Fibroblast of villous mesenchyme (primary cell): ENCODE results near the gene PCDHGA1. TPM values are rescaled to one million over a fixed set of nuclear protein-coding genes. Genes with fewer than 3 reads are reported as not detected.

Experiments
- DNase-seq: peaks from one replicate; pipeline ENCODE4 v3.0.0-alpha.2; 2010; ENCODE audit warnings: low read depth
- H3K4me3 ChIP-seq: 2 replicates; pipeline ENCODE4 v1.5.1; 2011; ENCODE audit warnings: low read depth, mild to moderate bottlenecking, low read length
- total RNA-seq: library from RNA; depleted of rRNA; stranded (reverse); fragments of >200 nt; gene quantifications from 2 replicates; pipeline ENCODE4 v1.2.3, GENCODE V29; 2012
- TF ChIP-seq, protein P1 (sequence below): IDR thresholded peaks from 2 replicates; pipeline ENCODE4 v1.5.1; 2012; ENCODE audit warnings: low read depth, mild to moderate bottlenecking, low read length; ENCODE audit not compliant: insufficient read depth

PCDHGA1 gene
- total RNA-seq, 1 donor = 0.86 TPM

DNA sequence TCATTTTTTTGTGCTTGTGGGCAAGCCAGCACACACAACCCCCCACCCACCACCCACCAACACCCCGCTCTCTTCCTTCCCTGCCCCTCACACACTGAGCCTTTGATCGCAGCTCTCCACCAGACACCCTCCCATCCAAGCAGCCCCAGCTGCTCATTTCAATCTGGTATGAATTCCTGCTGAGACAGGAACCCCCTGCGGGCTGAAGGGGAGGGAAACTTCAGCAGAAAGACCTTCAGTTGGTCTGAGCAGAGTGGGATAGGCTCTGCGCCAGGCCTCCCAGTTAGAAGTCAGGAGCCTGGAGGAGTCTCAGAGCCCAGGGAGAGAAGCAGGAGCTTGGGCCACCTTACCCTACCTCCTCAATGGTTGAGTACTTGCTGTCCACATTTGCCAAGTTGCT, 165.7 kb downstream of the PCDHGA1 start:
- DNase-seq = no peak
- TF ChIP-seq, protein P1, sequence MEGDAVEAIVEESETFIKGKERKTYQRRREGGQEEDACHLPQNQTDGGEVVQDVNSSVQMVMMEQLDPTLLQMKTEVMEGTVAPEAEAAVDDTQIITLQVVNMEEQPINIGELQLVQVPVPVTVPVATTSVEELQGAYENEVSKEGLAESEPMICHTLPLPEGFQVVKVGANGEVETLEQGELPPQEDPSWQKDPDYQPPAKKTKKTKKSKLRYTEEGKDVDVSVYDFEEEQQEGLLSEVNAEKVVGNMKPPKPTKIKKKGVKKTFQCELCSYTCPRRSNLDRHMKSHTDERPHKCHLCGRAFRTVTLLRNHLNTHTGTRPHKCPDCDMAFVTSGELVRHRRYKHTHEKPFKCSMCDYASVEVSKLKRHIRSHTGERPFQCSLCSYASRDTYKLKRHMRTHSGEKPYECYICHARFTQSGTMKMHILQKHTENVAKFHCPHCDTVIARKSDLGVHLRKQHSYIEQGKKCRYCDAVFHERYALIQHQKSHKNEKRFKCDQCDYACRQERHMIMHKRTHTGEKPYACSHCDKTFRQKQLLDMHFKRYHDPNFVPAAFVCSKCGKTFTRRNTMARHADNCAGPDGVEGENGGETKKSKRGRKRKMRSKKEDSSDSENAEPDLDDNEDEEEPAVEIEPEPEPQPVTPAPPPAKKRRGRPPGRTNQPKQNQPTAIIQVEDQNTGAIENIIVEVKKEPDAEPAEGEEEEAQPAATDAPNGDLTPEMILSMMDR = no peak
- no peak overlapping the region for H3K4me3 ChIP-seq

DNA sequence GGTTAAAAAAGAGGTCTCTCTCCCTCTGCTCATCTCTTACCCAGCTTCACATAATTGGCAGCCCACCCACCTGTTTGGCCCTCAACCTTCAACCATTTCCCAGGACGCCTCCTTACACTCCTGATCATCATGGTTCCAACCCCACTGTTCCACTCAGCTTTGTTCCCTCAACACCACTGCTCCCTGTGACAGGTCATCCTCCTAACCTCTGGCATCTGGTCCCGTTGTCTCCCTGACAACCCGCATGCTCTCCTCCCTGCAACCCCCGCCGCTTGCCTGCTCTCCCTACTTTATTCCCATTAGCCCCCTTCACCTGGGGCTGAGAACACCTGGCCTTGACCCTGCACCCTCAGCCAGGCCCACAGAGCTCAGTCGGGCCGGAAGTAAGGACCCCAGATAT, 171.4 kb downstream of the PCDHGA1 start:
- TF ChIP-seq, protein P1 = no peak
- no peak for DNase-seq
- no peak overlapping the region for H3K4me3 ChIP-seq

DNA sequence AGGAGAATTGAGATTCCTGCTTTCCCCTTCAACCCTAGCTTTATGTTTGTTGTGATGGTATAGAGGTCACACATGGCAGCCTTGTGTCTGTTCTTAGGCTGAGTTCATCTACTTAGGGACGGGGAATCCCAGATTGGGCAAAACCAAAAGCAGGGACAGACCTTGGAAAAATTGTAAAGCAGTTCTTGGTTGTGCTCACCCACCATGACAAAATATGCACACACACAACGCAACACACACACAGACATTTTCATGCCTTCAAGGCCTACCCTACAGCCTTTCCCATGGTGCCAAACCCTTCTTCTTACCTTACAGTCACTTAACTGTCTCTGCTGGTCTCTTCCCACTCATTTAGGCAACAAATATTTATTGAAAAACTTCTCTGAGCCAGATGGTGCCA, 173.4 kb downstream of the PCDHGA1 start:
- no peak for DNase-seq
- TF ChIP-seq, protein P1 = no peak
- no peak overlapping the region for H3K4me3 ChIP-seq

DNA sequence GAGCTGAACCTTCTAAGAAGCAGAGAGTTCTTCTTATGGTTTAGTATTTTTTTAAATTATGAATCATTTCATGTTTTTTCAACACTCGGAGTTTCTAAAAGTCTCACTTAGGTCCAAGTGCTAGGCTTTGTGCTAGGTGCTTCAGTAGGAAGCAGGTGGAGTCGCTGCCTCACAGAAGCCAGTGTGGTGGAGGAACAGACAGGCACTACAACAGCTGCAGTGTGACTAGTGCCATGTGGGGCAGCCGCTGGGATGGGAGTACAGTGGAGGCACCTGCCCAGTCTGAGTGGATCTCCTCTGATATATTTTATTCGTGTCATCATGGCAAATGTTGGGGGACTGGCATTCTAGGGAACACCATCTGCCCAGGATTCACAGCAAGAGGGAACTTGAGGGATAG, 173.9 kb downstream of the PCDHGA1 start:
- TF ChIP-seq, protein P1 = no peak
- DNase-seq = no peak
- no peak overlapping the region for H3K4me3 ChIP-seq

DNA sequence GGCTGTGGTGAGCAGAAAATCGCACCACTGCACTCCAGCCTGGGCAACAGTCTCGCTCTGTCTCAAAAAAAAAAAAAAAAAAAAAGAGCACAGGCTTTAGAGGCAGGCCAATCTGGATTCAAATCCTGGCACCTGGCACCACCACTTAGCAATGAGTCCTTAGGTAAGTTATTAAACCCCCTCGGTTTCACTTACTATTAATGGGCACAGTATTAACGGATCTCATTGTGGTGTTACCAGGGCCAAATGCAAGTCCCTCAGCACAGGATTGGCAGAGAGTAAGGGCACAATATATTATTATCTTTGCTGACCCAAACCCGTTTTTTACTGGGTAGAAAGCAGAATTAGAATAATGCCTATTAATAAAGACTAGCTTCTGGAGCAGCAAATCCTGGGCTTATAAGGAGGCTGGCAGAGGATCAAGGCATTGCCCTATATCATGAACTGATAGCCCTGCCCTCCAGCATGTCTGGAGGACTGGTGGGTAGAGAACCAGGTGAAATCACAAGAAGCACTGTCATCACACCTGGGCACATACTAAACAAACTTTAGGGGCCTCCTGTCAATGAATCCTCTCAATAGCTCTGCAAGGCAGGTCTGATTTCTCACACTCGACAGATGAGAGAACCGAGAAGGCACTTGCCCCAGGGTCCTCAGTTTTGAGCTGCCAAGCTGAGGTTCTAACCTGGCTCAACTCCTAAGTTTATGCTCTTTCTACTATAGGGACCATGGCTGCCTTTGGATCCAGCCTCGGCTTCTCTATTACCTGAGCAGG, 176.3 kb downstream of the PCDHGA1 start:
- TF ChIP-seq, protein P1 = no peak
- no peak for DNase-seq
- H3K4me3 ChIP-seq = no peak overlapping the region

DNA sequence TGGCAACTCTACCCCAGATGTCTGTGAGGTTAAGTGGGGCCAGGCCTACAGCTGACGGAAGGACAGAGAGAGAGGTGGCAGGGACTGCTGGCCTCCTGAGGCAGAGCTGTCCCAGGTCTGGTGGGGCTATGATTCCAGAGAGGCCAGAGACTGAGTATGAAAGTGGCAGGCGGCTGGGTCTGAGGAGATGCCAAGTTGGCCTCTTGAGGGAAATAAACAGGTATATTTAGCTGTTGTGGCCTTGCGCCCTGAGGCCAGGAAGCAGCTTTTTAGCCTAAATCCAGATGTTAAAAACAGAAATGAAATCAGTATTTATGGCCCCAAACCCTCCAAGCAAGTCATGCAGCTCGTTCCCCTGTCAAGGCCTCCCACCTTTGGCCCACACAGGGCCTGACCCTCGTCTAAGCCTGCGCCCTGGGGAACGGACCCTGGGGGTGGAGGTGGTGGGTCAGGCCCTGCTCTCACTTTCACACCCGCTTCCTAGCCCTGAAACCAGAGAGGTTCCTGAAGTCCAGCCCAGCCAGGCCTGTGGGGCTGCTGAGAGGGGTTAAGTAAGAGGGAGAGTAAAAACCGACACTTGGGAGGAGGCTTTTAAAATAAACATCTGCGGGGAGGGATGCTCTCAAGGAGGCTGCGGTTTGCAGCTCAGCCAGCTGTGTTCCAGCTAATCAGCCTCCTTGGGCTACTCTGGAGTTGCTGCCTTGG, 177.2 kb downstream of the PCDHGA1 start:
- peak; percentile 98 for DNase-seq
- H3K4me3 ChIP-seq = peak overlapping the region; percentile 45
- TF ChIP-seq, protein P1 = no peak
